ENCODE results near the gene TFAP2A. TPM values are rescaled to one million over a fixed set of nuclear protein-coding genes. Genes with fewer than 3 reads are reported as not detected.

Gene TFAP2A
- total RNA-seq, 4 donors from 2014 or later = 0.20 to 1.2 (median 0.66) TPM; not detected in 1

- peaks cover 0 to 7% of the 10 kb centered on the region in 2 donors for H3K27me3 ChIP-seq
- H3K36me3 ChIP-seq = no peaks in the 10 kb centered on the region
- no peak overlapping the region for H3K27ac ChIP-seq
- H3K9me3 ChIP-seq = no peaks in the 10 kb centered on the region
- no peak for DNase-seq (ENCODE audit: low spot score in 2 of 2)
- TF ChIP-seq, protein P1, sequence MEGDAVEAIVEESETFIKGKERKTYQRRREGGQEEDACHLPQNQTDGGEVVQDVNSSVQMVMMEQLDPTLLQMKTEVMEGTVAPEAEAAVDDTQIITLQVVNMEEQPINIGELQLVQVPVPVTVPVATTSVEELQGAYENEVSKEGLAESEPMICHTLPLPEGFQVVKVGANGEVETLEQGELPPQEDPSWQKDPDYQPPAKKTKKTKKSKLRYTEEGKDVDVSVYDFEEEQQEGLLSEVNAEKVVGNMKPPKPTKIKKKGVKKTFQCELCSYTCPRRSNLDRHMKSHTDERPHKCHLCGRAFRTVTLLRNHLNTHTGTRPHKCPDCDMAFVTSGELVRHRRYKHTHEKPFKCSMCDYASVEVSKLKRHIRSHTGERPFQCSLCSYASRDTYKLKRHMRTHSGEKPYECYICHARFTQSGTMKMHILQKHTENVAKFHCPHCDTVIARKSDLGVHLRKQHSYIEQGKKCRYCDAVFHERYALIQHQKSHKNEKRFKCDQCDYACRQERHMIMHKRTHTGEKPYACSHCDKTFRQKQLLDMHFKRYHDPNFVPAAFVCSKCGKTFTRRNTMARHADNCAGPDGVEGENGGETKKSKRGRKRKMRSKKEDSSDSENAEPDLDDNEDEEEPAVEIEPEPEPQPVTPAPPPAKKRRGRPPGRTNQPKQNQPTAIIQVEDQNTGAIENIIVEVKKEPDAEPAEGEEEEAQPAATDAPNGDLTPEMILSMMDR (IDR thresholded peaks at IDR 0.05) = no peak
- no peak for TF ChIP-seq EP300 (IDR thresholded peaks at IDR 0.05)
- TF ChIP-seq POLR2A (IDR thresholded peaks at IDR 0.05) = no peak
- H3K4me3 ChIP-seq = no peak overlapping the region
- peaks cover 0 to 4% (median 0%) of the 10 kb centered on the region in 4 donors for H3K4me1 ChIP-seq
- WGBS, 2 donors = 71 to 77% methylated on average over 5 of the region's 5 CpGs
Measured at GRCh38 chr6:10449751-10450150, 34.9 kb upstream of the TFAP2A start.

DNA sequence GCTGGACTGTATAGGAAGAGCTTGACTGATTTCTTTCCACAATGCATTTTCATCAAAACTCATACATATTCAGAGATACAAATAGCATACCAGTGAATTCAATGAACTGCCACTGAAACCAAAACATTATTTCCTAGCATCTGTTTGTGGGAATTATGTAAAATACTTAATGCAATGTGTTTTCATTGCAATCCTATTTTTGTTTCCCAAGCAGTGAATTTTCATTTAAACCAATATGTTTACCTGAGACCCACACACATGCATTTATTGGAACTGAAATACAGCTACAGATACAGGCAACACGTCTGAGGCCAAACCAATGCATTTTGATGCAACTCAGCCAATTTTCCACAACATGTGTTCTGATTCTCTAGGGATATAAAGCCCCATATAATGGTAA, 33.2 kb upstream of the TFAP2A start:
- Histone ChIP-seq H3K36me3 (no peaks in the 10 kb centered on the region), H3K4me3 (no peak overlapping the region), H3K27ac (no peak overlapping the region), H3K9me3 (no peaks in the 10 kb centered on the region), H3K27me3 (peaks cover 0 to 7% of the 10 kb centered on the region in 2 donors), H3K4me1 (peaks cover 0 to 4% (median 0%) of the 10 kb centered on the region in 4 donors)
- no peak for DNase-seq (ENCODE audit: low spot score in 2 of 2)
- 58 to 59% methylated on average over 1 of the region's 1 CpG for WGBS, 2 donors
- TF ChIP-seq EP300 (IDR thresholded peaks at IDR 0.05) (no peak), POLR2A (IDR thresholded peaks at IDR 0.05) (no peak)
- TF ChIP-seq, protein P1 (IDR thresholded peaks at IDR 0.05) = no peak

GRCh38 chr6:10446548-10446947, 31.7 kb upstream of the TFAP2A start:
- no peak for DNase-seq (ENCODE audit: low spot score in 2 of 2)
- Histone ChIP-seq H3K27me3 (peaks cover 0 to 7% of the 10 kb centered on the region in 2 donors), H3K4me3 (no peak overlapping the region), H3K9me3 (no peaks in the 10 kb centered on the region), H3K4me1 (no peaks in the 10 kb centered on the region), H3K27ac (no peak overlapping the region), H3K36me3 (no peaks in the 10 kb centered on the region)
- WGBS, 2 donors = 88 to 100% methylated on average over 1 of the region's 1 CpG
- TF ChIP-seq EP300 (IDR thresholded peaks at IDR 0.05) = no peak

DNA sequence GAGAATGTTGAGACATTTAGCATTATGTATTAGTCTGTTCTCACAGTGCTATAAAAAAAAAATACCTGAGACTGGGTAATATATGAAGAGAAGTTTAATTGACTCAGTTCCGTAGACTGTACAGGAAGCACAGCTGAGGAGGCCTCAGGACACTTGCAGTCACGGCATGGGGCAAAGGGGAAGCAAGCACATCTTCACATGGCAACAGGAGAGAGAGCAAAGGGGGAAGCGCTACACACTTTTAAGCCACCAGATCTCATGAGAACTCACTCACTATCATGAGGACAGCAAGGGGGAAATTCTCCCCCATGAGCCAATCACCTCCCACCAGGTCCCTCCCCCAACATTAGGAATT, 26.8 kb upstream of the TFAP2A start:
- no peaks in the 10 kb centered on the region for H3K27me3 ChIP-seq
- no peaks in the 10 kb centered on the region for H3K4me1 ChIP-seq
- 80 to 86% methylated on average over 3 of the region's 3 CpGs for WGBS, 2 donors
- no peaks in the 10 kb centered on the region for H3K36me3 ChIP-seq
- no peak overlapping the region for H3K27ac ChIP-seq
- TF ChIP-seq EP300 (IDR thresholded peaks at IDR 0.05) (no peak), POLR2A (IDR thresholded peaks at IDR 0.05) (no peak)
- TF ChIP-seq, protein P1 (IDR thresholded peaks at IDR 0.05) = no peak
- H3K9me3 ChIP-seq = no peaks in the 10 kb centered on the region
- no peak for DNase-seq (ENCODE audit: low spot score in 2 of 2)
- no peak overlapping the region for H3K4me3 ChIP-seq

GRCh38 chr6:10441004-10441654, 26.3 kb upstream of the TFAP2A start:
- 61 to 63% methylated on average over 7 of the region's 7 CpGs for WGBS, 2 donors
- Histone ChIP-seq H3K9me3 (no peaks in the 10 kb centered on the region), H3K27ac (no peak overlapping the region), H3K27me3 (peaks cover 0 to 2% of the 10 kb centered on the region in 2 donors), H3K36me3 (no peaks in the 10 kb centered on the region), H3K4me1 (no peaks in the 10 kb centered on the region), H3K4me3 (no peak overlapping the region)
- TF ChIP-seq, protein P1 (IDR thresholded peaks at IDR 0.05) = no peak
- TF ChIP-seq EP300 (IDR thresholded peaks at IDR 0.05) (no peak), POLR2A (IDR thresholded peaks at IDR 0.05) (no peak)
- no peak for DNase-seq (ENCODE audit: low spot score in 2 of 2)
